GM15510 (cell line): ENCODE data around the gene COX8C.

Experiments
- POLR2A ChIP-seq: IDR thresholded peaks from 3 replicates; pipeline ENCODE4 v1.6.1; 2011; ENCODE audit warnings: borderline replicate concordance; ENCODE audit not compliant: insufficient read length; ENCODE audit errors: extremely low read depth

COX8C gene

GRCh38 chr14:93346926-93347721, at the start of gene COX8C:
COX8C (plus strand) TSS chr14:93347182; CDS start chr14:93347269, 87 bp downstream.
- no peak for TF ChIP-seq POLR2A

GRCh38 chr14:93299416-93299815, 47.6 kb upstream of the COX8C start:
- TF ChIP-seq POLR2A, result no peak

- TF ChIP-seq POLR2A, result no peak
These were observed 47.1 kb upstream of the COX8C start for GRCh38 chr14:93299866-93300265.

- TF ChIP-seq POLR2A, result no peak
These were observed 45.0 kb upstream of the COX8C start for GRCh38 chr14:93301821-93302447.

GRCh38 chr14:93302688-93303581, 44.0 kb upstream of the COX8C start:
- TF ChIP-seq POLR2A, result no peak

GRCh38 chr14:93303659-93304058, 43.3 kb upstream of the COX8C start:
- TF ChIP-seq POLR2A, result no peak

GRCh38 chr14:93304771-93305170, 42.2 kb upstream of the COX8C start:
- no peak for TF ChIP-seq POLR2A

- no peak for TF ChIP-seq POLR2A
These were observed 41.1 kb upstream of the COX8C start for GRCh38 chr14:93305725-93306418.

- TF ChIP-seq POLR2A, result no peak
These were observed 40.2 kb upstream of the COX8C start for GRCh38 chr14:93306812-93307211.

- TF ChIP-seq POLR2A, result no peak
These were observed 38.2 kb upstream of the COX8C start for GRCh38 chr14:93308686-93309345.

- no peak for TF ChIP-seq POLR2A
These were observed 37.5 kb upstream of the COX8C start for GRCh38 chr14:93309427-93309966.

GRCh38 chr14:93311082-93311481, 35.9 kb upstream of the COX8C start:
- TF ChIP-seq POLR2A, result no peak

- no peak for TF ChIP-seq POLR2A
These were observed 31.4 kb upstream of the COX8C start for GRCh38 chr14:93315575-93315974.

GRCh38 chr14:93316716-93317115, 30.3 kb upstream of the COX8C start:
- no peak for TF ChIP-seq POLR2A
